Head of caudate nucleus (tissue), 42 donors: ENCODE results near the gene THRA.

Source experiments
- DNase-seq, 42 donors: peaks; one replicate each; pipeline versions ENCODE4 v3.0.0 to v3.0.0-alpha.2; 2020 to 2021; ENCODE audit warnings: mixed read lengths in 7 of 42
- intact Hi-C: fragments of 100-400 bp; cut with DNase I; formaldehyde crosslinking; loops from one replicate; pipeline ENCODE4 v1.15.0; 2022

Gene THRA

DNA sequence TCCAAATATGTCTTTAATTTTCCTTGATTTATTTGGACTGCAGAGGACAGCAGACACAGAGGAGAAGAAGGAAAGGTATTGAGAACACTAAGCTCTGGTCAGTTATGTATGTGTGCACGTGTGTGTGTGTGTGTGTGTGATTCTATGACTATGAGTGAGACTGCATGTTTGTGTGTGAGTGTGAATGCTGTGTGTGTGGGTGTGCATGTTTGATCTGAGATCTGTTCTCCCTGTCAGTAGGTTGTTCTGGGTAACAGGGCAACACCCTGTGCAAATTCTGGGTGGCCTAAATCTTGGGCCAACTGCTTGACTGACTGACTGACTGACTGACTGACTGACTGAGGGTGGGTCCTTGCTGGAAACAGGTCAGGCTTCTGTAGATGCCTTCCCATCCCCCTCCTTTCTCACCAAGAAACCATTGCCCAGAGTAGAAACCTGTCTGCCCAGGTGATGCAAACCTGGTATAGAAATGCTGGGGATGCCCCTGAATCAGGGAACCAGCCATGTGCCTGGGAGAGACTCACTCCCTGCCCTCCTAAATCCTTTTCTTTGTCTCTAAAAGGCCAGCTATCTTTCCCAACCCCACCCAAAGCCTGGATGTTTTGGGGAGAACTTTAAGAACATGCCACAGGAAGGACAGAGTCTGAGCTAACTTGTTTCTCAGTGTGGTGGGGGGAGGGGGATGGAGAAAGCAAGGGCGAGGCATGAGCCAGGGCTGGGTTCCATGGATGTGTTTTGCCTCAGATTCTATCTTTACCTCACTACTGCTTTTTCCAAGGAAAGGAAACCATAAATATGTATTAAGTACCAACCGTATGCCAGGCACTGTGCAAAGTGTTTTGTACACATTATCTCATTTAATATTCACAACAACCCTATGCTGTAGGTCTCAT is 42.1 kb downstream of the THRA start:
- intact Hi-C loops, result loop anchor here (5.0 kb wide), 1 partner anchor 33 kb away; no protein-coding TSS in a partner anchor
- DNase-seq, result no peak

DNA sequence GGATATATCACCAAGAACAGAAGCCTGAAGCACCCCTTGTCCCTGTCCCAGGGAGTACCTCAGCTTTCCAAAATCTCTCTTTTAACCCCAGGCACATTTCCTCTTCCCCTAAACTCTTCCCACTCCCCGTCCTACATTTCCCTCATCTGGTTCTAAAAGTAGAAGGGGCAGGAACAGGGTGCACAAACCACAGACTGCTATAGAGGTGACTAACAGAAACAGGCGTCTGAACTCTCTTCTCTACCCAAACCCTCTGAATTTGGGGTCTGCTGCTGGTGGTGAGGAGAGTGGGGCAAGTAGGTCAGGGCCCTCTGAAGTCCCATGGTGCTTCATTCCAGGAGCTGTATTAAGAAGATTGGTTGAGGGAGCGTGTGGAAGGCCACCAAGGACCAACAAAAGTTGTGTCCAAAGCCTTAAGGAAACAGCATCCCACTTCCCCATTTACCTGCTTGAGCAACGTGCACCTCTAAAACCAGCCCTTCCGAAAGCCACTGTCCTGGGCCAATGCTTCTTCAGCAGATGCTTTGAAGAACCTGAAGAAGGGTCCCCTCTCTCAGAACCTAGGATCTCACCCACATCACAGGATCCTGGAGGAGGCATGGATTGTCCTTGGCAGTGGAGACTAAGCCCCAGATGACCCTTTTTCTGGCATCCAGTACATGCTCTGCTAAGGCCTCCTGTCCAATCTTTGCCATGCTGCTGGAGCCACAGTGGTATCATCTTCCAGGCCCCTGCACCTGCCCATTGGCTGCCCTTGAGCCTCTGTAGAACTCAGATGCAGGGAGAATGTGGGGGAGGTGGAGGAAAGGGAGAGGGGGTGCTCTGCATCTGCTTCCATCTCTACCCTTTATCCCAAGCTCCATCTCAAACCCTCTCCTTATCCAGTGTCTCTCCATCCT is 43.3 kb downstream of the THRA start:
- intact Hi-C loops, result loop anchor here (5.0 kb wide), 1 partner anchor 34 kb away; no protein-coding TSS in a partner anchor
- no peak for DNase-seq

DNA sequence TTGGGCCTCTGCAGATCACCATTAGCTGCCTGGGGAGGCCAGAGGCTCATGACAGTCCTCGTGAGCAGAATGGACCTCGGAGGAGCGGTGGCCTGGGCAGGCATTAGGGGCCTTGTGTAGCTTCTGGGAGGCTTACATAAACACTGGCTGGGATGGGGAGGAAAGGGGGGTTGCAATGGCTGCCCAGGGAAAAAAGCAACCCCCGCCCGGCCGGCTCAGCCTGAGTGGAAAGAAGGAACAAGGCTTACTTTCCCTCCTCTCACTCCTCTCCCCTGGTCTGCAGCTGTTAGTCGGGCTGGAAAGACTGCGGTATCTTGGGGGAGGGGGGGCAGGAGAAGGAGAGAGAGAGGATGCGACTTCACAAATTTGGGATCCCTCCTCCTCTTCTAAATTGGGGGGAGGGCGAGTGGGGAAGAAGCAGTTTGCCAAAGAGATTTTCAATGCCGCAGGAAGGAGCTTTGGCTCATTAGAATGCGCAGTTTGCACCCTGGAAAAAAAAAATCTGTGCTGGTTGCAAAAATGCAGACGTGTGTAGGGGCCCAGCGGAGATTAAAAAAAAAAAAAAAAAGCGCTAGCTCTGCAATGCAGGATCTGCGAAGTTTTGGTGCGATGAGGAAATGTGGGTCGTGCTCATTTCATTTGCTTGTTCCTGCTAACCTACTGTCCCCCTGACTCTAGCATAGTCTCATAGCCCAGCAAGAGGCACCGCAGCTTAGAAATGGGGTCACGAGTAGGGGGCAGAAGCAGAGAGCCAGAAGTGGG is 44.2 kb downstream of the THRA start:
- peak in 22 of 42 donors; percentile 24 to 69 (median 49) for DNase-seq
- intact Hi-C loops, result loop anchor here (5.0 kb wide), 1 partner anchor 35 kb away; no protein-coding TSS in a partner anchor

DNA sequence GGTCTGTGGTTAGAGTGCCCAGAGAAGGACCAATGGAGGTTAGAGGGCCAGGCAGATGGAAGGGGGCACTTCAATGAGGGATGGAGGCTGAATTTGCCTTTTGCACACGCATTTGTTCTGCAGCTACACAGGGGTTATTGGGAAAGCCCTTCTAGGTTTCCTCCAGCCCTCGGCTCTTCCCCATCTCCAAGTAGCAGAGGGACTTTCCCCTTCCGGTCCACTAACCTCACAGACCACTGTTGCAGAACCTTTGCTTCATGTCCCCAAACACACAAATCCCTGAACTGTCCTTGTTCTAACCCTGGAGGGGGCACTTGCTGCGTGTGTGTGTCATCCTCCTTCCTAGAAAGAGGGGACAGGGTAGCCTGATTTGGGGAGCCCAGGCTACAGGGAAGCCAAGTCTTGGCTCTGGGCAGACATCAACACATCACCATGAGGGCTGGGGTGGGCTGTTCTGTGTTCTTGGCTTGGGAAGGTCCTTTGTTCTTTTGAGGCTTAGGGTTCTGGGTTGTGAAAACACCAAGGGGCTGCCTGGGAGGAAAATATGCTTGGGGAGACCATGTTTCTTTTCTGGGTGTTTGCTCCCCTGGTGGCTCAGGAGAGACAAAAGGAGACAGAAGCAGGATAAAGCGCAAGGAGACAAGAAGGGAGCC is 44.9 kb downstream of the THRA start:
- DNase-seq, result peak in 10 of 42 donors; percentile 25 to 56 (median 36)
- intact Hi-C loops, result loop anchor here (5.0 kb wide), 1 partner anchor 35 kb away; no protein-coding TSS in a partner anchor

- no peak for DNase-seq
These were observed 46.4 kb downstream of the THRA start for GRCh38 chr17:40108970-40109824.

GRCh38 chr17:40110026-40110845 is 47.5 kb downstream of the THRA start:
- intact Hi-C loops, result no loop called here
- peak in 3 of 42 donors; percentile 13 to 36 (median 27) for DNase-seq

More at GRCh38 chr17:40108970-40109824, 46.4 kb downstream of the THRA start:
- intact Hi-C loops, result loop anchor here (5.0 kb wide), 1 partner anchor 37 kb away; no protein-coding TSS in a partner anchor

DNA sequence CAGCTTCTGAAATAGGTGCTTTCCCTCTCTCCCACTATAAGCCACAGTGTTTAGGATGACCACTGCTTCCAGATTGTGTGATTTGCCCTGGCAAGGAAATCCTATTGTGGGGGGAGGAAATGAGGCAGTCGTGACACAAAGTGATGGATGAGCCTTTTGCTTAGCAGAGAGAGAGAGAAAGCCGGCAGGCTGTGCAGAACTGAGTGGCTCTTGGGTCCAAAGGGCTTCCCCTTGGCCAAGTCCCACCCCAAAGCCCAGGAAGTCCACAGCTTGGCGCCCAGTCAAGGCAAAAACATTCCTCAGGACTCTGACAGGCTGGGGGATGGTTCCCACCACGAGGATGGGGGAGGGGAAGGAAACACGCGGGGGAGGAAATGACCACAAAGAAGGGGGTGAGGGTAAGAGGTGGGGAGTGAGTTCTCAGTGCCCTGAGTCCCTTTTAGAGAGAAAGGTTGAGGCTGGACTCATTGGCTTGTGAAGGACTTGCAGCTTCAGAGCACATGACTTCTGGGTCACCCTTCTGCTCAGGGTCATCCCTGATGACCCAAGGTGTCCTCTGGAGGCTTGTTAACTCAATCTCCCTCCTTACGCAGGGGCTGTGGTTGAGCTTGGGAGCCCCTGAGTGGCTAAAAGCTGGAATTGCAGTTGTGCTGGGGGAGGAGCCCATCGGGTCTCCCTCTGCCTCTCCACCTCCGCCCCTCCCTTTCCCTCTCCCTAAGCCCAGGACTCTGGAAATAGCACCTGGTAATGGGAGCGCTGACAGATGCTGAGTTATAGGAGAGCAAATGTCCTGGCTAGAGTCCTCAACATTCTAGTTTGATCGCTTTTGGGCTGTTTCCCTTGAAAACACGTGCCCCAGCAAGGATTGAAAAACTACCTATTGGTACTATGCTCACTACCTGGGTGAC is 48.7 kb downstream of the THRA start:
- DNase-seq, result peak; percentile 67 to 94 (median 86)
- intact Hi-C loops, result loop anchor here (2.0 kb wide), 1 partner anchor 57 kb away; no protein-coding TSS in a partner anchor

GRCh38 chr17:40112191-40112711 is 49.5 kb downstream of the THRA start:
- DNase-seq, result peak in 2 of 42 donors; percentile 10 to 11
- intact Hi-C loops, result loop anchor here (2.0 kb wide), 1 partner anchor 57 kb away; no protein-coding TSS in a partner anchor

- intact Hi-C loops, result loop anchor here (2.0 kb wide), 1 partner anchor 56 kb away; no protein-coding TSS in a partner anchor
- DNase-seq, result peak in 3 of 42 donors; percentile 25 to 32 (median 28)
These were observed 49.9 kb downstream of the THRA start for GRCh38 chr17:40112718-40113109.

- DNase-seq, result peak; percentile 85 to 99 (median 96)
- intact Hi-C loops, result loop anchor here (2.0 kb wide), 1 partner anchor 55 kb away; no protein-coding TSS in a partner anchor
These were observed 50.5 kb downstream of the THRA start for GRCh38 chr17:40113110-40113906.

- DNase-seq, result no peak
- intact Hi-C loops, result loop anchor here (2.0 kb wide), 1 partner anchor 55 kb away; no protein-coding TSS in a partner anchor
These were observed 51.1 kb downstream of the THRA start for GRCh38 chr17:40113907-40114245.

- peak in 1 of 42 donors; percentile 7 for DNase-seq
- intact Hi-C loops, result no loop called here
These were observed 52.3 kb downstream of the THRA start for GRCh38 chr17:40115101-40115436.

- intact Hi-C loops, result loop anchor here (1.0 kb wide), 1 partner anchor 19 kb away; the partner anchor contains the start of gene CASC3
- peak; percentile 66 to 96 (median 92) for DNase-seq
These were observed 58.7 kb downstream of the THRA start, which contains the start of gene MSL1 for GRCh38 chr17:40121181-40122135. MSL1 (plus strand) TSS chr17:40121971; CDS start chr17:40122613, 642 bp downstream.
